GM18951 (cell line): ENCODE measurements around the gene TSPAN18.

Source experiments
- POLR2A ChIP-seq: IDR thresholded peaks from 4 replicates; pipeline ENCODE4 v1.6.1; 2011; ENCODE audit warnings: mild to moderate bottlenecking; ENCODE audit not compliant: insufficient read length, insufficient read depth; ENCODE audit errors: extremely low read depth
- in situ Hi-C: fragments of 300-500 bp; cut with MboI; formaldehyde crosslinking; loops from one replicate; pipeline ENCODE4 v1.12.0; 2022; ENCODE audit warnings: low sequenced_read_pairs, mixed read lengths, inconsistent platforms; ENCODE audit not compliant: unreplicated experiment

The TSPAN18 gene

GRCh38 chr11:44874284-44874683 is 147.5 kb downstream of the TSPAN18 start:
- TF ChIP-seq POLR2A = no peak
- in situ Hi-C loops = no loop called here

GRCh38 chr11:44875037-44875436 is 148.3 kb downstream of the TSPAN18 start:
- in situ Hi-C loops = loop anchor here (25.0 kb wide), 1 partner anchor 238 kb away; no protein-coding TSS in a partner anchor
- no peak for TF ChIP-seq POLR2A

- in situ Hi-C loops = loop anchor here (25.0 kb wide), 1 partner anchor 239 kb away; no protein-coding TSS in a partner anchor
- no peak for TF ChIP-seq POLR2A
Measured at GRCh38 chr11:44876194-44876723, 149.5 kb downstream of the TSPAN18 start.

GRCh38 chr11:44876906-44877305 is 150.1 kb downstream of the TSPAN18 start:
- in situ Hi-C loops = loop anchor here (25.0 kb wide), 1 partner anchor 240 kb away; no protein-coding TSS in a partner anchor
- no peak for TF ChIP-seq POLR2A

GRCh38 chr11:44877571-44878497 is 151.1 kb downstream of the TSPAN18 start:
- in situ Hi-C loops = loop anchor here (25.0 kb wide), 1 partner anchor 241 kb away; no protein-coding TSS in a partner anchor
- no peak for TF ChIP-seq POLR2A

- in situ Hi-C loops = loop anchor here (25.0 kb wide), 1 partner anchor 241 kb away; no protein-coding TSS in a partner anchor
- no peak for TF ChIP-seq POLR2A
Measured at GRCh38 chr11:44878711-44879110, 151.9 kb downstream of the TSPAN18 start.

GRCh38 chr11:44879432-44879831 is 152.7 kb downstream of the TSPAN18 start:
- in situ Hi-C loops = loop anchor here (25.0 kb wide), 1 partner anchor 242 kb away; no protein-coding TSS in a partner anchor
- no peak for TF ChIP-seq POLR2A

- no peak for TF ChIP-seq POLR2A
- in situ Hi-C loops = loop anchor here (25.0 kb wide), 1 partner anchor 243 kb away; no protein-coding TSS in a partner anchor
Measured at GRCh38 chr11:44880511-44880910, 153.7 kb downstream of the TSPAN18 start.

GRCh38 chr11:44880953-44881352 is 154.2 kb downstream of the TSPAN18 start:
- no peak for TF ChIP-seq POLR2A
- in situ Hi-C loops = loop anchor here (25.0 kb wide), 1 partner anchor 244 kb away; no protein-coding TSS in a partner anchor

GRCh38 chr11:44883277-44883676 is 156.5 kb downstream of the TSPAN18 start:
- no peak for TF ChIP-seq POLR2A
- in situ Hi-C loops = loop anchor here (25.0 kb wide), 1 partner anchor 246 kb away; no protein-coding TSS in a partner anchor

- no peak for TF ChIP-seq POLR2A
- in situ Hi-C loops = loop anchor here (25.0 kb wide), 1 partner anchor 247 kb away; no protein-coding TSS in a partner anchor
Measured at GRCh38 chr11:44884056-44884455, 157.3 kb downstream of the TSPAN18 start.

- in situ Hi-C loops = loop anchor here (25.0 kb wide), 1 partner anchor 248 kb away; no protein-coding TSS in a partner anchor
- no peak for TF ChIP-seq POLR2A
Measured at GRCh38 chr11:44885065-44885810, 158.5 kb downstream of the TSPAN18 start.
